NOMO-1 treated with DMSO at 0.1 percent for 48 hours (cell line): ENCODE results near the gene SLC25A12.
"Not testable (repeated sequence)": the region's sequence is repeated elsewhere in the genome, so short reads cannot be mapped to it uniquely, and the experiment has no call there.

Experiments used
- DNase-seq: peaks from one replicate; lab custom pipeline; 2025; ENCODE audit not compliant: unreplicated experiment; lab: John Stamatoyannopoulos, UW

SLC25A12 gene

GRCh38 chr2:171893824-171894611, at the start of gene SLC25A12:
SLC25A12 (minus strand) TSS chr2:171894244; CDS start chr2:171894214, 30 bp downstream.
- DNase-seq, result peak; percentile 82

GRCh38 chr2:171941316-171941699, 47.3 kb upstream of the SLC25A12 start:
- no peak for DNase-seq

DNA sequence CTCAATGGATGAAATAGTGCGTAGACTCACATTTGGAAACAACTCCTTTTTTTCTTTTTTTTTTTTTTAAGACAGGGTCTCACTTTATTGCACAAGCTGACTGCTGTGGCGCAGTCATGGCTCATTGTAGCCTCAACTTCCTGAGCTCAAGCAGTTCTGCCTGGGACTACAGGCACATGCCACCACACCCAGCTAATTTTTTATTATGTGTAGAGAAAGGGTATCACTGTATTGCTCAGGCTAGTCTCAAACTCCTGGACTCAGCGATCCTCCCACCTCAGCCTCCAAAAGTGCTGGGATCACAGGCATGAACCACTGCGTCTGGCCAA, 45.7 kb upstream of the SLC25A12 start:
- DNase-seq, result peak; percentile 78

GRCh38 chr2:171939058-171939742, 45.2 kb upstream of the SLC25A12 start:
- DNase-seq, result no peak

GRCh38 chr2:171930385-171930784, 36.3 kb upstream of the SLC25A12 start:
- DNase-seq, result no peak

DNA sequence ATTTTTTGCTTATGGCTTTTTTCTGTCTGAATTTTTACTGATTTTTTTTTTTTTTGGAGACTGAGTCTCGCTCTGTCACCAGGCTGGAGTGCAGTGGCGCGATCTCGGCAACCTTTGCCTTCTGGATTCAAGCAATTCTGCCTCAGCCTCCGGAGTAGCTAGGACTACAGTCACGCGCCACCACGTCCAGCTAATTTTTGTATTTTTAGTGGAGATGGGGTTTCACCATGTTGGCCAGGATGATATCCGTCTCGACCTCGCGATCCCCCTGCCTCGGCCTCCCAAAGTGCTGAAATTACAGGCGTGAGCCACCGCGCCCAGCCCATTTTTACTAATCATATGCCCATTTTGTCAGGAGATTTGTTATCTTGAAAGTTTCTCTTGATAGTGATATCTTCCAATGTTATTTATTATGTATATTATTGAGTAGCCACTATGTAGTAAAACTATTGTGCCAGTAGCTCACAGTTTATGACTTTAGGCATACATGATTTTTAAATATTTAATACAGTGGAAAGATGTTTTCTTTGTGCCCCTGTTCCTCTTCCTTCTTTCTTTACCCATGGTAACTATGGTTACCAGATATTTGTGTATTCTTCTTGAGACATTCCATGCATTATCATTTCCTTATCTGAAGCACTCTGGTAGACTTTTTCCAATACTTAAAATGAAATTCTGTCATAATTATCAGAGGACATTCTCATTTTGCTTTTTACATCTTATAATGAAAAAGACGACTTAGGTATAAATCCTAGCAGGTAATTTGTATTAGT, 30.3 kb upstream of the SLC25A12 start:
- no peak for DNase-seq

DNA sequence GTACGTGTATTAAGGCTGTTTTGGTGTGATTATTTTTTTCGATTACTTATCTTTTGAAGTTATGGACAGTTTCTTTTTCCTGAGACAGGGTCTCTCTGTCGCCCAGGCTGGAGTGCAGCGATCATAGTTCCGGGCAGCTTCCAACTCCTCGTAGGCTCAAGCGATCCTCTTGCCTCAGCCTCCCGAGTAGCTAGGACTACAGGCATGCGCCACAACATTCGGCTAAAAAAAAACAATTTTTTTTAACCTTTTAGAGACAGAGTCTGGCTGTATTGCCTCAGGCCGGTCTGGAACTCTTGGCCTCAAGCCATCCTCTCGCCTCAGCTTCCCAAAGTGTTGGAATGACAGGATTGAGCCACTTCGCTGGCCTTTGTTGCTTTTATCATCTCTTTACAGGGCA, 29.2 kb upstream of the SLC25A12 start:
- no peak for DNase-seq

GRCh38 chr2:171922230-171923022, 28.4 kb upstream of the SLC25A12 start, which contains the start of gene HAT1:
HAT1 (plus strand) TSS chr2:171922461; CDS start chr2:171922501, 40 bp downstream.
- DNase-seq, result peak; percentile 95

DNA sequence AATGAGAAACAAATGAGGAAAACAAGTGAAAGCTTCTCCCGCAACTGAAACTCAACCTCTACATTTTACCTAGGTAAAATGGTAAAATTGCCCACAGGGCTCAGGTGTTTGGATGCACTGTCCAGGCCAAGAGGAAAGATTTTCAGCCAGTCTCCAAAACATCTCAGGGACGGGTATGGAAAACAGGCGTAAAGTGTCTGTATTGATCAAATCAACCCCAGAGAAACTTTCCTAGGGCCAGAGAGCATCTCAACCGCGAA, 27.9 kb upstream of the SLC25A12 start:
- no peak for DNase-seq

DNA sequence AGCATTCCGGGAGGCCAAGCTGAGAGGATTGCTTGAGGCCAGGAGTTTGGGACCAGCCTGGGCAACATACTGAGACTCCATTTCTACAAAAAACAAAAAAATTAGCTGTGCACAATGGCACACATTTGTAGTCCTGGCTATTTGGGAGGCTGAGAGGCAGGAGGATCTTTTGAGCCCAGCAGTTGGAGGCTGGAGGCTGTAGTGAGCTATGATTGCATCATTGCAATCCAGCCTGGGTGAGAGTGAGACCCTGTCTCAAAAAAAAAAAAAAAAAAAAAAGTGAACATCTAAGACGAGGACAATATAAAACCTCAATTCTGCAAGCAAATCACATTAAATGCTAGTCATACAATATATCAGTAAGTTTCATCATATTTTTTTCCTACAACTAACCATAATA, 25.4 kb upstream of the SLC25A12 start:
- DNase-seq, result no peak

- no peak for DNase-seq
These were observed 19.5 kb upstream of the SLC25A12 start for GRCh38 chr2:171913517-171913916.

- no peak for DNase-seq
These were observed 16.4 kb upstream of the SLC25A12 start for GRCh38 chr2:171910494-171910893.

- DNase-seq, result no peak
These were observed 15.2 kb upstream of the SLC25A12 start for GRCh38 chr2:171909266-171909665.

- DNase-seq, result no peak
These were observed 14.2 kb upstream of the SLC25A12 start for GRCh38 chr2:171908235-171908634.

DNA sequence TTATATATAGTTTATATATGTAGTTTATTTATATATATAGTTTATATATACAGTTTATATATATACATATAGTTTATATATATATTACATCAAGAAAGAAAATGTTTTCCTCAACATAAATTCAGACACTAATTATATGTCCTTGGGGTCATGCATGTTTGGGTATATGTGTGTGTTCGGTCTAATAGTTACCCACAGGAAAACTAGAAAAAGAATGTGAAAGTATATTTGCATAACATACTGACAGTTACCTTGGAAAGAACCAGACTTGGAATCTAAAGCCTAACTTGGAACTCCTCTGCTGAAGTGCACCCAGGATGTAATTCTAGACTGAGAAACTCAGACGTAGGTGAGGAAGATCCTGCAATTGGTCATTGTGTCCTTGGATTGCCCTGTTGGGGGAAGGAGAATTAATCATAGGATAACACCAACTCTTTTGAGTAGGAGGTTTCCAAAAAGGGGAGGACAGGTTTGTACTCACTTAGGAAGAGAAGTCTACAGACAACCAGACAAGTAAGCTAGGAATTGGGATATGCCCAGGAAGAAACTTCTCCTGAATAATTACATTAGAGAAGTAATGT, 8.9 kb upstream of the SLC25A12 start:
- DNase-seq, result no peak

DNA sequence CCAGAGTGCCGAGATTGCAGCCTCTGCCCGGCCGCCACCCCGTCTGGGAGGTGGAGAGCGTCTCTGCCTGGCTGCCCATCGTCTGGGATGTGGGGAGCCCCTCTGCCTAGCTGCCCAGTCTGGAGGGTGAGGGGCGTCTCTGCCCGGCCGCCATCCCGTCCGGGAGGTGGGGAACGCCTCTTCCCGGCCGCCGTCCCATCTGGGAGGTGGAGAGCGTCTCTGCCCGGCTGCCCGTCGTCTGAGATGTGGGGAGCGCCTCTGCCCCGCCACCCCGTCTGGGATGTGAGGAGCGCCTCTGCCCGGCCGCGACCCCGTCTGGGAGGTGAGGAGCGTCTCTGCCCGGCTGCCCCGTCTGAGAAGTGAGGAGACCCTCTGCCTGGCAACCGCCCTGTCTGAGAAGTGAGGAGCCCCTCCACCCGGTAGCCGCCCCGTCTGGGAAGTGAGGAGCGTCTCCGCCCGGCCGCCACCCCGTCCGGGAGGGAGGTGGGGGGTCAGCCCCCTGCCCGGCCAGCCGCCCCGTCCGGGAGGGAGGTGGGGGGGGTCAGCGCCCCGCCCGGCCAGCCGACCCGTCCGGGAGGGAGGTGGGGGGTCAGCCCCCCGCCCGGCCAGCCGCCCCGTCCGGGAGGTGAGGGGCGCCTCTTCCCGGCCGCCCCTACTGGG, 5.7 kb upstream of the SLC25A12 start:
- DNase-seq, result not testable (repeated sequence)

DNA sequence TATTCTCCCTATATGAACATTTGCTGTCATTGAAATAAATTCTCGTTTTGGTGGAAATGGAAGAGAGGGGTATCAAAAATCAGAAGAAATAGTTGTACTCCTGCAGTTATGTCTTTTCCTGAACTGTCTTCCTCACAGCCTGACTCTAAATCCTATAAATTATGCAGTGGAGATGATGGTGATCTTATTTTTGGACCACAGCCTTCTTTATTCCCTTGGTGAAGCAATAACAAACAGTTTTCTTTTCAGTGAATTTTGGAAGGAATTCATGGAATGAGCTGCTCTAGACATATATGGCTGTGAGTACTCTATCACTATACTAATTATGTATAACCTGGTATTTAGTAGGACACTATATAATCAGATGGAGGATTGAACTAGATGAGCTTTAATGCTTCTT, 1.7 kb upstream of the SLC25A12 start:
- no peak for DNase-seq

DNA sequence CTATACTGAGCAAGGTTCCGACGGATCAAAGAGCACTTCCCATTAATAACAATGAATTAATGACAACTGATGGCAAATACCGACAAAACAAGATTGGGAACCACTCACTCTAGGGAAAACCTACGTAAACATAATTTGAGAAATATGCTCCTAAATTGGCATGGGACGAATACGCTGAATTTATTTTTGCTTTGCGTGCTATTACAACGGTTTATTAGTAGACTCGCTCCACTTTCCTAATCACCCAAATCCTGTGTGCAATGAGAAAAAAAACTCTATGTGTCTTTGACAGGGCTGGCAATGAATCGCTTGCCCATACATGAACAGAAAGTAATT, 536 bp upstream of the SLC25A12 start:
- DNase-seq, result no peak

- DNase-seq, result peak; percentile 59
These were observed 734 bp downstream of the SLC25A12 start for GRCh38 chr2:171893196-171893823.

GRCh38 chr2:171889808-171890207, 4.2 kb downstream of the SLC25A12 start:
- DNase-seq, result no peak
